ENCODE measurements around the gene TMEM94.

DNA sequence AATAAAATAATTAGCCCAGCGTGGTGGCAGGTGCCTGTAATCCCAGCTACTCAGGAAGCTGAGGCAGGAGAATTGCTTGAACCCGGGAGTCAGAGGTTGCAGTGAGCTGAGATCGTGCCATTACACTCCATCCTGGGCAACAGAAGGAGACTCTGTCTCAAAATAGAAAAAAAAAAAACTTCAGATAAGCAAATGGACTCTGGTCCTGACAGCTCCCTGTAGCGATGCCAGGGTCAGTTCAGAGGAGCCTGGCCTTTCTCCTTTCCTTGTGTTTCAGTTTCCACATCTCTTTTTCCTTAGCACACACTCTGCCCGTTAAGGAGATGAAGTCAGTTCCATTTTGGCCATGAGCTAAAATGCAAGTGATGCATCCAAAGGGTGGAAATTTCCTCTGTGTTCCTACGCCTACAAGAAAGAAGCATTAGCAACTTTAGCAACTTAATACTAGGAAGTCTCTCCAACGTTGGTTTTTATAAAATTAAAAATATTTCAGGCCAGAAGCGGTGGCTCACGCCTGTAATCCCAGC, 39.3 kb upstream of the TMEM94 start:
- TF ChIP-seq, protein P1, sequence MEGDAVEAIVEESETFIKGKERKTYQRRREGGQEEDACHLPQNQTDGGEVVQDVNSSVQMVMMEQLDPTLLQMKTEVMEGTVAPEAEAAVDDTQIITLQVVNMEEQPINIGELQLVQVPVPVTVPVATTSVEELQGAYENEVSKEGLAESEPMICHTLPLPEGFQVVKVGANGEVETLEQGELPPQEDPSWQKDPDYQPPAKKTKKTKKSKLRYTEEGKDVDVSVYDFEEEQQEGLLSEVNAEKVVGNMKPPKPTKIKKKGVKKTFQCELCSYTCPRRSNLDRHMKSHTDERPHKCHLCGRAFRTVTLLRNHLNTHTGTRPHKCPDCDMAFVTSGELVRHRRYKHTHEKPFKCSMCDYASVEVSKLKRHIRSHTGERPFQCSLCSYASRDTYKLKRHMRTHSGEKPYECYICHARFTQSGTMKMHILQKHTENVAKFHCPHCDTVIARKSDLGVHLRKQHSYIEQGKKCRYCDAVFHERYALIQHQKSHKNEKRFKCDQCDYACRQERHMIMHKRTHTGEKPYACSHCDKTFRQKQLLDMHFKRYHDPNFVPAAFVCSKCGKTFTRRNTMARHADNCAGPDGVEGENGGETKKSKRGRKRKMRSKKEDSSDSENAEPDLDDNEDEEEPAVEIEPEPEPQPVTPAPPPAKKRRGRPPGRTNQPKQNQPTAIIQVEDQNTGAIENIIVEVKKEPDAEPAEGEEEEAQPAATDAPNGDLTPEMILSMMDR (conservative IDR thresholded peaks at IDR 0.05; ENCODE audit: low read depth, low read length): no peak
- no peak for TF ChIP-seq EZH2 (IDR thresholded peaks at IDR 0.05; ENCODE audit: borderline replicate concordance, low read depth, low read length, poor library complexity, severe bottlenecking)

Data from A673 (cell line).